Endothelial cell of umbilical vein (primary cell): ENCODE measurements around the gene NQO2. TPM values are rescaled to one million over a fixed set of nuclear protein-coding genes. Genes with fewer than 3 reads are reported as not detected.
"Not testable (repeated sequence)": the region's sequence is repeated elsewhere in the genome, so short reads cannot be mapped to it uniquely, and the experiment has no call there.

Experiments
- BruUV-seq: library from RNA; stranded (reverse); fragments of 400-500 nt; replicated peaks from 2 replicates; lab custom pipeline; 2021; lab: Mats Ljungman, UMichigan
- CTCF ChIA-PET: fragments of 300-600, 350-600 bp; sonication (Branson Sonifier 250); formaldehyde crosslinking; loops from one replicate; lab custom pipeline; 2021; ENCODE audit warnings: antibody characterized with exemption, inconsistent platforms; lab: Charles Lee
- POLR2A ChIA-PET: fragments of 300-600, 350-600 bp; sonication (Branson Sonifier 250); formaldehyde crosslinking; loops from one replicate; lab custom pipeline; 2021; ENCODE audit warnings: antibody characterized with exemption, inconsistent platforms; lab: Charles Lee
- DNase-seq: peaks from one replicate; pipeline ENCODE4 v3.0.0-alpha.2; 2011; ENCODE audit warnings: low read depth, low spot score
- FAIRE-seq: peaks from 2 replicates; lab custom pipeline; 2011; peaks lifted over from hg19 to GRCh38; lab: Jason Lieb, UNC
- H2AFZ ChIP-seq: 2 replicates; pipeline ENCODE4 v1.6.0; 2012; ENCODE audit warnings: low read depth, low read length, control low read depth, inconsistent platforms
- H3K27ac ChIP-seq: 2 replicates; pipeline ENCODE4 v1.5.1; 2011; ENCODE audit warnings: low read depth, mild to moderate bottlenecking, control low read depth, low read length, moderate library complexity; ENCODE audit not compliant: insufficient read depth
- H3K27me3 ChIP-seq, 2 experiments: 2 replicates each; pipeline versions ENCODE4 v1.6.0 to v1.6.1; 2011; ENCODE audit warnings: low read length in 2 of 2, mixed read lengths in 1 of 2; ENCODE audit not compliant: control insufficient read depth in 2 of 2, insufficient read depth in 2 of 2
- H3K36me3 ChIP-seq, 2 experiments: 2 replicates in 1 of 2; 3 replicates in 1 of 2; pipeline ENCODE4 v1.5.1; 2011; ENCODE audit warnings: low read length in 2 of 2, mild to moderate bottlenecking in 1 of 2, moderate library complexity in 1 of 2; ENCODE audit not compliant: control insufficient read depth in 2 of 2, insufficient read depth in 2 of 2; ENCODE audit errors: extremely low read depth in 1 of 2
- H3K4me1 ChIP-seq: 3 replicates; pipeline ENCODE4 v1.5.1; 2011; ENCODE audit warnings: mild to moderate bottlenecking, low read length; ENCODE audit not compliant: control insufficient read depth, insufficient read depth; ENCODE audit errors: extremely low read depth
- H3K4me2 ChIP-seq: 2 replicates; pipeline ENCODE4 v1.6.1; 2011; ENCODE audit warnings: low read length, control low read depth, mixed read lengths; ENCODE audit not compliant: insufficient read depth
- H3K4me3 ChIP-seq, 3 experiments: fragments of 200-600 bp in 1 of 3; sonication (generic), shearing (Covaris generic) in 1 of 3; replicated peaks in 1 of 3; 2 replicates each; pipeline ENCODE4 v1.5.1; 2011 to 2016; ENCODE audit warnings: control low read depth in 3 of 3, low read length in 3 of 3, mild to moderate bottlenecking in 2 of 3, inconsistent platforms in 1 of 3, low read depth in 1 of 3, moderate library complexity in 1 of 3; ENCODE audit not compliant: insufficient read depth in 1 of 3
- H3K79me2 ChIP-seq: 2 replicates; pipeline ENCODE4 v1.6.0; 2012; ENCODE audit warnings: low read length, inconsistent platforms; ENCODE audit not compliant: control insufficient read depth, insufficient read depth
- H3K9ac ChIP-seq: replicated peaks from 2 replicates; pipeline ENCODE3; 2011; ENCODE audit warnings: low read length, control low read depth; ENCODE audit not compliant: insufficient read depth; ENCODE audit errors: extremely low read depth
- H3K9me1 ChIP-seq: replicated peaks from 3 replicates; pipeline ENCODE4 v1.6.0; 2011; ENCODE audit warnings: mild to moderate bottlenecking, low read length; ENCODE audit not compliant: control insufficient read depth, insufficient read depth; ENCODE audit errors: extremely low read depth
- H3K9me3 ChIP-seq: replicated peaks from 2 replicates; pipeline ENCODE4 v1.5.1; 2012; ENCODE audit warnings: low read length, inconsistent platforms; ENCODE audit not compliant: control insufficient read depth, insufficient read depth
- H4K20me1 ChIP-seq: replicated peaks from 2 replicates; pipeline ENCODE3; 2011; ENCODE audit warnings: mild to moderate bottlenecking, low read length; ENCODE audit not compliant: control insufficient read depth, insufficient read depth; ENCODE audit errors: extremely low read depth
- EZH2 ChIP-seq: IDR thresholded peaks from 2 replicates; pipeline ENCODE4 v1.6.1; 2012; ENCODE audit warnings: borderline replicate concordance, low read depth, mild to moderate bottlenecking, moderate library complexity, low read length, inconsistent platforms; ENCODE audit not compliant: severe bottlenecking
- FOS ChIP-seq: IDR thresholded peaks from 2 replicates; pipeline ENCODE4 v1.6.1; 2011; ENCODE audit warnings: mild to moderate bottlenecking, low read length, moderate library complexity, borderline replicate concordance; ENCODE audit not compliant: insufficient read depth
- dilution Hi-C: fragments of 300-500 bp; cut with MboI; formaldehyde crosslinking; loops from one replicate; pipeline ENCODE4 v1.15.0; 2019; ENCODE audit warnings: low sequenced_read_pairs; ENCODE audit not compliant: extremely low pct_ligation_motif_present
- intact Hi-C: fragments of 100-400 bp; cut with micrococcal nuclease; formaldehyde crosslinking; loops from one replicate; pipeline ENCODE4 v1.10.0; 2022
- polyA plus RNA-seq, 4 experiments: library from polyadenylated mRNA; depleted of rRNA in 3 of 4; stranded (reverse) in 3 of 4; unstranded in 1 of 4; fragments of >200 nt; gene quantifications; 2 replicates each; pipeline versions ENCODE4 v1.2.1 to v1.2.3, GENCODE V29; 2011 to 2012; ENCODE audit warnings: missing spikeins in 1 of 4
- total RNA-seq: library from RNA; stranded (reverse); gene quantifications from 2 replicates; pipeline ENCODE4 v1.2.3, GENCODE V29; 2021
- TF ChIP-seq, protein P1 (sequence below), 2 donors: IDR thresholded peaks; 1 replicate in 1 of 2; 2 replicates in 1 of 2; pipeline ENCODE4 v1.5.1; 2011; ENCODE audit warnings: low read length in 2 of 2, mild to moderate bottlenecking in 2 of 2, moderate library complexity in 2 of 2, control low read depth in 1 of 2, inconsistent platforms in 1 of 2, low read depth in 1 of 2; ENCODE audit not compliant: insufficient read depth in 1 of 2; ENCODE audit errors: extremely low read depth in 1 of 2
- TF ChIP-seq, protein P2 (sequence below): IDR thresholded peaks from 2 replicates; pipeline ENCODE4 v1.6.1; 2011; ENCODE audit not compliant: insufficient read depth, insufficient read length

Gene NQO2
- total and polyA plus RNA-seq, 2 donors (not counting 3 experiments of a cell fraction or from before 2014, with no cell fraction given): 27.6 to 48.0 TPM

DNA sequence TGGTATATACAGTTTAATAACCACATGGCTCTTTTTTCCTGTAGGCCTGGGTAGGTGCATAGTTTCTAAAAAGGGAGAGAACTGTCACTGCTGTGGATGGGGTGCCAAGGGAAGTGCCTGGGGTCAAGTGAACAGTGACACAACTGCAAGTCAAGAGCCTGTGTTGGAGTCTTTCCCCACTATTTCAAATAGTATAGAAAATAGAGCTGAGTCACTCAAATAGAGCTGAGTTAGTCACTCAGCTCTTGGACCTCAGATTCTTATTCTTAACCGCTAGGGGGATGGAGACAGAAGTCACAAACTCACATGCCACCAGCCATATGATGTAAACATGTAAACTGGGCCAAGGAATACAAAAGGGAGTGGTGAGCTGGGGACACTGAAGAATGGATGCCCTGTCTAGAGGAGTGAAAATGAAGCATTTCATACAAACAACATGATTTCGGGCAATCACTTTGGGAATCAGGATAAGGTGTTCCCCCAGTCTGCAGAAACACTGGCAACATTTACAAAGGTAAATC, 2.1 kb downstream of the NQO2 start:
- no peaks in the 10 kb centered on the region for H4K20me1 ChIP-seq
- no peaks in the 10 kb centered on the region for H3K79me2 ChIP-seq
- CTCF ChIA-PET: interaction anchor here (0.6 to 7.4 kb wide), 30 partner anchors 9 to 1134 kb away, joined by 3 to 126 read pairs (median 6); partner anchors contain the start of genes ECI2 and RIPK1
- H3K9me1 ChIP-seq: no peaks in the 10 kb centered on the region
- H3K9ac ChIP-seq: no peak overlapping the region
- H3K9me3 ChIP-seq: no peaks in the 10 kb centered on the region
- no TSS peak for BruUV-seq
- H3K36me3 ChIP-seq: no peaks in the 10 kb centered on the region
- peaks cover 16% of the 10 kb centered on the region for H3K4me1 ChIP-seq
- POLR2A ChIA-PET: no interaction called here
- peak overlapping the region; percentile 53 for H3K27ac ChIP-seq
- TF ChIP-seq, protein P1, sequence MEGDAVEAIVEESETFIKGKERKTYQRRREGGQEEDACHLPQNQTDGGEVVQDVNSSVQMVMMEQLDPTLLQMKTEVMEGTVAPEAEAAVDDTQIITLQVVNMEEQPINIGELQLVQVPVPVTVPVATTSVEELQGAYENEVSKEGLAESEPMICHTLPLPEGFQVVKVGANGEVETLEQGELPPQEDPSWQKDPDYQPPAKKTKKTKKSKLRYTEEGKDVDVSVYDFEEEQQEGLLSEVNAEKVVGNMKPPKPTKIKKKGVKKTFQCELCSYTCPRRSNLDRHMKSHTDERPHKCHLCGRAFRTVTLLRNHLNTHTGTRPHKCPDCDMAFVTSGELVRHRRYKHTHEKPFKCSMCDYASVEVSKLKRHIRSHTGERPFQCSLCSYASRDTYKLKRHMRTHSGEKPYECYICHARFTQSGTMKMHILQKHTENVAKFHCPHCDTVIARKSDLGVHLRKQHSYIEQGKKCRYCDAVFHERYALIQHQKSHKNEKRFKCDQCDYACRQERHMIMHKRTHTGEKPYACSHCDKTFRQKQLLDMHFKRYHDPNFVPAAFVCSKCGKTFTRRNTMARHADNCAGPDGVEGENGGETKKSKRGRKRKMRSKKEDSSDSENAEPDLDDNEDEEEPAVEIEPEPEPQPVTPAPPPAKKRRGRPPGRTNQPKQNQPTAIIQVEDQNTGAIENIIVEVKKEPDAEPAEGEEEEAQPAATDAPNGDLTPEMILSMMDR (IDR thresholded peaks at IDR 0.05; ENCODE audit: extremely low read depth in 1 of 2, insufficient read depth in 1 of 2, low read depth in 1 of 2, low read length in 2 of 2): peak; percentile 51 to 65
- TF ChIP-seq EZH2: no peak
- no peak for TF ChIP-seq FOS
- TF ChIP-seq, protein P2, sequence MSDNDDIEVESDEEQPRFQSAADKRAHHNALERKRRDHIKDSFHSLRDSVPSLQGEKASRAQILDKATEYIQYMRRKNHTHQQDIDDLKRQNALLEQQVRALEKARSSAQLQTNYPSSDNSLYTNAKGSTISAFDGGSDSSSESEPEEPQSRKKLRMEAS: peak; percentile 26
- H2AFZ ChIP-seq: no peak overlapping the region
- intact Hi-C loops (no loop called here), dilution Hi-C loops (no loop called here)
- FAIRE-seq (peak; percentile 85), DNase-seq (peak; percentile 74)
- no peak overlapping the region for H3K4me3 ChIP-seq
- H3K27me3 ChIP-seq: no peaks in the 10 kb centered on the region
- no peak overlapping the region for H3K4me2 ChIP-seq

DNA sequence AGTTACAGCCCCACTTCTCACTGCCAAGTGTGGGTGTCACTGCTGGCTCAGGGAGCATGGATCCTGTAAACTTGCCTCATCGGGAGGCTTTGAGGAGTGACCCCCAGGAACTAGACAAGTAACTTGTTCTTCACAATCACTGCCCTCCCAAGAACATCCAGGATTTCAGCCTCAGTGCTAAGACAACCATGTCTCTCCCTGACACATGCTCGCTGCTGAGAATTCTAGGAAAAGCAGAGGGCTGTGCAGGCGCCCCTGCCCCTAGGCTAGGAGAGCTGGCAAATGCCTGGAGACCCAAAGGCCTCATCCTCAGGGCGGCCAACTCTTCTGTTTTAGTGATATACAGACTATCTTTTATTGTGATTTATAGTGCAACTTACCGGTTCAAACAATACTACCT, 3.5 kb downstream of the NQO2 start:
- peaks cover 16% of the 10 kb centered on the region for H3K4me1 ChIP-seq
- H3K4me2 ChIP-seq, H3K36me3 ChIP-seq, H3K27me3 ChIP-seq, H3K27ac ChIP-seq, H3K9ac ChIP-seq, H3K79me2 ChIP-seq, FAIRE-seq, H2AFZ ChIP-seq, H3K9me1 ChIP-seq, intact Hi-C loops, BruUV-seq, POLR2A ChIA-PET, H3K4me3 ChIP-seq, H4K20me1 ChIP-seq, H3K9me3 ChIP-seq, DNase-seq, dilution Hi-C loops: not testable (repeated sequence)
- CTCF ChIA-PET: interaction anchor here (1.8 kb wide), 1 partner anchor 32 kb away, joined by 14 read pairs; no protein-coding TSS in a partner anchor
